HG02642 (cell line): Measurements from ENCODE around the gene HECA.
"Not testable (repeated sequence)": the region's sequence is repeated elsewhere in the genome, so short reads cannot be mapped to it uniquely, and the experiment has no call there.

Experiments
- ATAC-seq: cut with Tn5 transposase; IDR thresholded peaks from one replicate; pipeline ENCODE4 v1.9.1; 2021; ENCODE audit warnings: mild to moderate bottlenecking; ENCODE audit not compliant: unreplicated experiment, poor library complexity

The HECA gene

DNA sequence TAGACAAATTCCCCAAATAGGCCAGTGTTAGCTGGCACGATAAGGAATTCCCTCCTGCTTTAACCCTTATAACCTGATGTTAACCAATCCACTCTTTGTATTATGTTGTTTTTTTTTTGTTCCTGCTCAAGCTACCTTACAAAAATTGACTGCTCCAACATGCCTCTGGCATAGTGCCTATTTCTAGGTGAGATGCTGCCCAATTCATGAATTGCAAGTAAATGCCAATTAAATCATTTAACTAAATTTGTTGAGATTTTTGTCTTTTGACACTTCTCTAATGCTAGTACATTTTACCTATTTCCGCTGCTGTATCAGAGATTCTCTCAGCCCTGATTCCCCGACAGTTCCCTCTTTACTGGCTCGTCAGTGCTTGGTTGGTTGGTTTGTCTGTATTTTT lies 66.5 kb downstream of the HECA start:
- ATAC-seq = no peak

DNA sequence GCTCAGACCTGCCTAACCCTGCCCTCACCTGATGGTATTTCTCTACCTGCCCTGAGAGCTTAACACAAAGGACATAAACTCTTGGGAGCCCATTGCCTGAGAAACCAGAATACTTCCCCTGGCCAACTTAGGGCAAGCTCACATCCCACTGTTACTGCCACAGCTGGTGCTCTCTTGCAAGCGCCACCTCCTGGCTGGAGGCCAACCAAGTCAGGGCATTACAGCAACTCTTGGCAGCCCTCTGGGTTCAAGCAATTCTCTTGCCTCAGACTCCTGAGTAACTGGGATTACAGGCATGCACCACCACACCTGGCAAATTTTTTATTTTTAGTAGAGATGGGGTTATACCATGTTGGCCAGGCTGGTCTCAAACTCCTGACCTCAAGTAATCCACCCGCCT lies 70.1 kb downstream of the HECA start:
- no peak for ATAC-seq

DNA sequence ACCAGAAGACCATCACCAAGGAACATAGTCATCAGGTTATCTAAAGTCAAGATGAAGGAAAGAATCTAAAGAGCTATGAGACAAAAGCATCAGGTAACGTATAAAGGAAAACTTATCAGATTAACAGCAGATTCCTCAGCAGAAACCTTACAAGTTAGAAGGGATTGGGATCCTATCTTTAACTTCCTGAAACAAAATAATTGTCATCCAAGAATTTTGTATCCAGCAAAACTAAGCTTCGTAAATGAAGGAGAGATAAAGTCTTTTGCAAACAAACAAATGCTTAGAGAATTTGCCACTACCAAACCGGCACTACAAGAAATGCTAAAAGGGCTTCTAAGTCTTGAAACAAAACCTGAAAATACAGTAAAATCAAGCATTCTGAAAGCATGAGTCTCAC lies 71.0 kb downstream of the HECA start:
- no peak for ATAC-seq

DNA sequence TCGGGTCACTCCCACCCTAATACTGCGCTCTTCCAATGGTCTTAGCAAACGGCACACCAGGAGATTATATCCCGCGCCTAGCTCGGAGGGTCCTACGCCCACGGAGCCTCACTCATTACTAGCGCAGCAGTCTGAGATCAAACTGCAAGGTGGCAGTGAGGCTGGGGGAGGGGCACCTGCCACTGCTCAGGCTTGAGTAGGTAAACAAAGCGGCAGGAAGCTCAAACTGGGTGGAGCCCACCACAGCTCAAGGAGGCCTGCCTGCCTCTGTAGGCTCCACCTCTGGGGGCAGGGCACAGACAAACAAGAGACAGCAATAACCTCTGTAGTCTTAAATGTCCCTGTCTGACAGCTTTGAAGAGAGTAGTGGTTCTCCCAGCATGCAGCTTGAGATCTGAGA lies 75.9 kb downstream of the HECA start:
- not testable (repeated sequence) for ATAC-seq

DNA sequence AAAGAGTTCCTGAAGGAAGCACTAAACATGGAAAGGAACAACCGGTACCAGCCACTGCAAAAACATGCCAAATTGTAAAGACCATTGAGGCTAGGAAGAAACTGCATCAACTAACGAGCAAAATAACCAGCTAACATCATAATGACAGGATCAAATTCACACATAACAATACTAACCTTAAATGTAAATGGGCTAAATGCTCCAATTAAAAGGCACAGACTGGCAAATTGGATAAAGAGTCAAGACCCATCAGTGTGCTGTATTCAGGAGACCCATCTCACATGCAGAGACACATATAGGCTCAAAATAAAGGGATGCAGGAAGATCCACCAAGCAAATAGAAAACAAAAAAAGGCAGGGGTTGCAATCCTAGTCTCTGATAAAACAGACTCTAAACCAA lies 77.6 kb downstream of the HECA start:
- ATAC-seq = not testable (repeated sequence)

DNA sequence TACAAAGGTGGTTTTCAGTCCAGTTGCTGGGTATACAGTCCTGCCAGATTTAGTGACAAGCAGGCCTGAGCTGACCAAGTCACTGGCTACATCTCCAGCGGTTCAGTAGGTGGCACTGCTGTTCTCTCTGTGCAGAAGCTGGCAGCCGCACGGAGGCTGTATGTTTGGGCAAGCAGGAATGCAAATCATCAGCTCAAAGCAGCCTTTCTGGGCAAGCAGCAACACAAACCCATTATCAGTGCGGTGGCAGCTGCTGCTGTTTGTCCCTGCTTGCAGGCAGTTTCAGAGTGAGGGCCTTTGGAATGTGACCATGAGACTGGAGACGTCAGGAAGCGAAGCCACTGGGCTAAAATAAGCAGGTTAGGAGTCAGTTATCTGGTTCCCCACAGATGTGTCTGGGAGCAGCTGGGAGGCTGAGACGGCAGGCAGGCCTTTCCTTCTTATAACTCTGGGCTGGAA lies 84.4 kb downstream of the HECA start:
- peak; percentile 100 for ATAC-seq

DNA sequence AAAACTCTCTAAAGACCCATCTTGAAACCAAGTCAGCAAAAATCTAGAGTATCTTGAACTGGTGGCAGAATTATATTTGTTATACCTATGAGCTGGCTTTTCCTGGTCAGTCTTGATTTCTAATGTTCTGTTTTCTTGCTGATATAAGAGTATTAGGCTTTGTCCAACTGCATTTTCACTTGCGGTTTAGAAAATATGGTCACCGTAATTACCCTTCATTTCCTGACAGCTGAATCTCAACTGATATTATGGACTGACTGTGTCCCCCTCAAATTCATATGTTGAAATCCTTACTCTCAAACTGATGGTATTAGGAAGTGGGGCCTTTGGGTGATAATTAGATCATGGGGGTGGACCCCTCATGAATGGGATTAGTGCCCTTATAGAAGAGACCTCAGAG lies 84.9 kb downstream of the HECA start:
- no peak for ATAC-seq

DNA sequence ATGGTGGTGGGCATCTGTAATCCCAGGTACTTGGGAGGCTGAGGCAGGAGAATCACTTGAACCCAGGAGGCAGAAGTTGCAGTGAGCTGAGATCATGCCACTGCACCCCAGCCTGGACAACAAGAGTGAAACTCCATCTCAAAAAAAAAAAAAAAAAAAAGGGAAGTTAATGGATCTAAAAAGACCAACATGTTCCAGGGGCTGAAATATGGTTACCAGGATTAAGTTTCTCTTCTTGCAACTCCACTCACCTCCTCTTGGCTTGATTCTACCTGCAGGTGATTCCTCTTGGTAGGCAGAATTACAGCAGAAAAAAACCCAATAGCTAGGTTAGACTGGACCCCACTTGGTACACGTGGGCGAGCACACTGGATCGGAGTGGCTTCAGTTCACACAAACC lies 93.5 kb downstream of the HECA start:
- not testable (repeated sequence) for ATAC-seq
